Osteoblast (primary cell): Measurements from ENCODE around the gene ZNF385C. TPM values are rescaled to one million over a fixed set of nuclear protein-coding genes. Genes with fewer than 3 reads are reported as not detected.

ENCODE experiments used
- DNase-seq: peaks from one replicate; pipeline ENCODE4 v3.0.0; 2011; ENCODE audit warnings: low spot score, mixed read lengths; ENCODE audit not compliant: insufficient read length; ENCODE audit errors: missing footprints
- H2AFZ ChIP-seq: 2 replicates; pipeline ENCODE4 v1.6.0; 2011; ENCODE audit warnings: mild to moderate bottlenecking, low read length
- H3K27ac ChIP-seq: 2 replicates; pipeline ENCODE4 v1.5.1; 2011; ENCODE audit warnings: mild to moderate bottlenecking, low read depth, low read length, moderate library complexity
- H3K27me3 ChIP-seq: 2 replicates; pipeline ENCODE4 v1.6.0; 2012; ENCODE audit warnings: mild to moderate bottlenecking, control low read depth, inconsistent platforms, low read length, moderate library complexity; ENCODE audit not compliant: insufficient read depth
- H3K36me3 ChIP-seq: 2 replicates; pipeline ENCODE4 v1.5.1; 2011; ENCODE audit warnings: mild to moderate bottlenecking, low read length, control low read depth, moderate library complexity; ENCODE audit not compliant: insufficient read depth
- H3K4me1 ChIP-seq: 2 replicates; pipeline ENCODE4 v1.5.1; 2011; ENCODE audit warnings: mild to moderate bottlenecking, low read length, control low read depth, moderate library complexity; ENCODE audit not compliant: insufficient read depth
- H3K4me2 ChIP-seq: 2 replicates; pipeline ENCODE4 v1.6.0; 2011; ENCODE audit warnings: mild to moderate bottlenecking, low read length; ENCODE audit not compliant: insufficient read depth
- H3K4me3 ChIP-seq: fragments of 200-600 bp; sonication (generic); 3 replicates; pipeline ENCODE4 v1.5.1; 2012; ENCODE audit warnings: mild to moderate bottlenecking, low read length, inconsistent platforms; ENCODE audit not compliant: insufficient read depth
- H3K79me2 ChIP-seq: 2 replicates; pipeline ENCODE4 v1.6.0; 2012; ENCODE audit warnings: mild to moderate bottlenecking, low read length, control low read depth, inconsistent platforms; ENCODE audit not compliant: insufficient read depth
- H3K9me3 ChIP-seq: 2 replicates; pipeline ENCODE4 v1.5.1; 2011; ENCODE audit warnings: low read depth, low read length, control low read depth
- H4K20me1 ChIP-seq: 2 replicates; pipeline ENCODE4 v1.6.0; 2012; ENCODE audit warnings: mild to moderate bottlenecking, low read length, control low read depth; ENCODE audit not compliant: insufficient read depth
- total RNA-seq: library from RNA; depleted of rRNA; stranded (reverse); fragments of >200 nt; gene quantifications from 2 replicates; pipeline ENCODE4 v1.2.3, GENCODE V29; 2012
- TF ChIP-seq, protein P1 (sequence below): IDR thresholded peaks from 2 replicates; pipeline ENCODE4 v1.5.1; 2011; ENCODE audit warnings: mild to moderate bottlenecking, low read depth, low read length, moderate library complexity; ENCODE audit errors: extremely low read depth

The ZNF385C gene
- total RNA-seq, 1 donor, result not detected

DNA sequence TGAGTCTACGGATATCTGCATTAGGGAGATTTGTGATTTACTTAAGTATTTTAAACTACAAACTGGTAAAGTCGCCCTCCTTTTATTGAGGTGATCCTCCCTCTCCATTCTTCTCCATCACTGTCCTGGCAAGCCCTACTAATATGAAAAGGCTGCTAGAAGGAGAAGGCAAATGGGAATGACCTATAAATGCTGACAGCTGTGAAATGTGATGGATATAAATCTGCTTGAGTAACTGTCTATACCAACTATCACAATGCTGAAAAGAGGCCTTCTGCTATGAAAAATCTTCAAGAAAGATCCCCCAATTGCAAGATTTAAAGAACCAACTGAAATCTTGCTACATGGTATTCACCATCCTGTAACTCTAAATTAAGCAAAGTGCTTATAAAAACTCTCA is 96.5 kb downstream of the ZNF385C start:
- TF ChIP-seq, protein P1, sequence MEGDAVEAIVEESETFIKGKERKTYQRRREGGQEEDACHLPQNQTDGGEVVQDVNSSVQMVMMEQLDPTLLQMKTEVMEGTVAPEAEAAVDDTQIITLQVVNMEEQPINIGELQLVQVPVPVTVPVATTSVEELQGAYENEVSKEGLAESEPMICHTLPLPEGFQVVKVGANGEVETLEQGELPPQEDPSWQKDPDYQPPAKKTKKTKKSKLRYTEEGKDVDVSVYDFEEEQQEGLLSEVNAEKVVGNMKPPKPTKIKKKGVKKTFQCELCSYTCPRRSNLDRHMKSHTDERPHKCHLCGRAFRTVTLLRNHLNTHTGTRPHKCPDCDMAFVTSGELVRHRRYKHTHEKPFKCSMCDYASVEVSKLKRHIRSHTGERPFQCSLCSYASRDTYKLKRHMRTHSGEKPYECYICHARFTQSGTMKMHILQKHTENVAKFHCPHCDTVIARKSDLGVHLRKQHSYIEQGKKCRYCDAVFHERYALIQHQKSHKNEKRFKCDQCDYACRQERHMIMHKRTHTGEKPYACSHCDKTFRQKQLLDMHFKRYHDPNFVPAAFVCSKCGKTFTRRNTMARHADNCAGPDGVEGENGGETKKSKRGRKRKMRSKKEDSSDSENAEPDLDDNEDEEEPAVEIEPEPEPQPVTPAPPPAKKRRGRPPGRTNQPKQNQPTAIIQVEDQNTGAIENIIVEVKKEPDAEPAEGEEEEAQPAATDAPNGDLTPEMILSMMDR, result no peak
- Histone ChIP-seq H2AFZ (no peak overlapping the region), H3K4me1 (peaks cover 43% of the 10 kb centered on the region), H3K4me3 (no peak overlapping the region), H4K20me1 (peaks cover 43% of the 10 kb centered on the region), H3K9me3 (no peaks in the 10 kb centered on the region), H3K27ac (no peak overlapping the region), H3K79me2 (peaks cover 85% of the 10 kb centered on the region), H3K36me3 (peaks cover 48% of the 10 kb centered on the region), H3K27me3 (no peaks in the 10 kb centered on the region), H3K4me2 (no peak overlapping the region)
- DNase-seq, result no peak

DNA sequence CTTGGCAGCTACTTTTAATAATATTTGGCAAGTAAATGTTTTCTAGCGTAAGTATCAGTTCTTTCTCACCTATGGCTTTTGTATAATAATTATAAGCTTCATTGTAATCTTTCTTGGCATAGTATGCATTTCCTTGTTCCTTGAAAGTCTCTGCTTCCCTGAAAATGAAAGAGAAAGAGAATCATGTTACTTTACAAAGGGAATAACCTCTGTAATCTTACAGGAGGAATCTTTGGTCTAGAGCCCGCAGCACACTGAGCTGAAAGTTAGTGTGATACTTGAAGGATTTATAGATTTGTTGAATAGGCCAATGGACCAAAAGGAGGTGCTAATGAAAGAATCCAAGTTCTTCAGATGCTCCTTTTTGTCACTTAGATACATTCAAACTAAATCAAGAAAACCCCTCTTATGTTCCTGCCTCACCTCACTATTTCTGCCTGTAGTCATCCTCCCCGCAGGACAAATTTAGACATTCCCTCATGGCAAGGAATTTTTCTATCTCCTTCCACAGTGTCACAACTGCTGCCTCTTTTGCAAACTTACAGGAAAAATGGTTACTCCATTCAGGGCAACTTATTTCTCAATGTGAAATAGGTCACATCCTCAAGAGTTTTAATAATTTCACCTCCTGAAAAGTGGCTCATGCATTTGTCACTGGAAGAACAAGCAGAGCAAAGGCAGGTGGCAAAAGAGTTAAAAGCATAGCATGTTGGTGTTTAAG is 97.7 kb downstream of the ZNF385C start:
- DNase-seq, result no peak
- Histone ChIP-seq H3K9me3 (no peaks in the 10 kb centered on the region), H3K79me2 (peaks cover 80% of the 10 kb centered on the region), H2AFZ (no peak overlapping the region), H3K36me3 (peaks cover 57% of the 10 kb centered on the region), H3K4me2 (no peak overlapping the region), H4K20me1 (peaks cover 43% of the 10 kb centered on the region), H3K27ac (no peak overlapping the region), H3K4me1 (peaks cover 51% of the 10 kb centered on the region), H3K27me3 (no peaks in the 10 kb centered on the region), H3K4me3 (no peak overlapping the region)
- TF ChIP-seq, protein P1, result no peak

DNA sequence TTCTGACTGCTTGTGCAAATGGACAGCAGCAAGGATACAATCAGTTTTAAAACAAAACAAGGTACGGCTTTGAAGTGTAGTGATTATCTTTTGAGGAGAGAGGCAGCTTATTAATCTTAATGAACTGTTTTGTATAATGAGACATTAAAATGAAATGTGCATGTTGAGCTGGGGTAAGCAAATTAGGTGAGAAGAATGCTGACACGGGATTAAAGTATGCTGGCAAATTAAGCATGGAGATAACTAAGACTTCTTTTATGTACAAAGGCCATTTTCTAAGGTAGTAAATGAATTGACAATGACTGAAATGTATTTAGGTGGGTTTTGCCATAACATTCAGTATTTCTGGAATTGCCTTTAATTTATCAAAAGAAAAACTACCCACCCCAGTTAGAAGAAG is 99.8 kb downstream of the ZNF385C start:
- Histone ChIP-seq H3K27me3 (no peaks in the 10 kb centered on the region), H3K79me2 (peaks cover 60% of the 10 kb centered on the region), H3K36me3 (peaks cover 73% of the 10 kb centered on the region), H3K4me3 (no peak overlapping the region), H3K4me1 (peaks cover 31% of the 10 kb centered on the region), H3K9me3 (no peaks in the 10 kb centered on the region), H3K4me2 (no peak overlapping the region), H2AFZ (no peak overlapping the region), H3K27ac (no peak overlapping the region), H4K20me1 (peaks cover 30% of the 10 kb centered on the region)
- no peak for DNase-seq
- TF ChIP-seq, protein P1, result no peak

DNA sequence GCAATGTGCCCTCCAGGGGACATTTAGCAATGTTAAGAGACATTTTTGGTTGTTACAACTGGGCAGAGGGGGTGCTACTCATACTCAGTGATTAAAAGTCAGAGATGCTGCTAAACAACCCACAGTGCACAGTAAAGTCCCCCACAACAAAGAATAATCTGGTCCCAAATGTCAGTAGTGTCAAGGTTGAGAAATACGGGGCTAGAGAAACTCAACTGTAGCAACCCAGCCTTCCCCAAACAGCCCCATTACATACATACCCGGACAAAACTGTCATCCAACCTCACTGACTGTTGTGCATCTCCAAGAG is 101.5 kb downstream of the ZNF385C start:
- no peaks in the 10 kb centered on the region for H3K9me3 ChIP-seq
- H3K79me2 ChIP-seq, result peaks cover 47% of the 10 kb centered on the region
- H3K27ac ChIP-seq, result peak overlapping the region; percentile 76
- no peaks in the 10 kb centered on the region for H3K27me3 ChIP-seq
- TF ChIP-seq, protein P1, result no peak
- DNase-seq, result no peak
- peak overlapping the region; percentile 35 for H3K4me3 ChIP-seq
- H2AFZ ChIP-seq, result no peak overlapping the region
- H3K4me1 ChIP-seq, result peaks cover 21% of the 10 kb centered on the region
- peaks cover 80% of the 10 kb centered on the region for H3K36me3 ChIP-seq
- peaks cover 19% of the 10 kb centered on the region for H4K20me1 ChIP-seq
- H3K4me2 ChIP-seq, result peak overlapping the region; percentile 59
